GM21825 (cell line): ENCODE data around the gene PRDM16.

Experiments used
- ATAC-seq: cut with Tn5 transposase; IDR thresholded peaks from one replicate; pipeline ENCODE4 v1.9.1; 2021; ENCODE audit warnings: mild to moderate bottlenecking, moderate library complexity; ENCODE audit not compliant: unreplicated experiment

Gene PRDM16

GRCh38 chr1:3345792-3346191, 276.8 kb downstream of the PRDM16 start:
- ATAC-seq: no peak

GRCh38 chr1:3346478-3346877, 277.5 kb downstream of the PRDM16 start:
- ATAC-seq: no peak

- no peak for ATAC-seq
These were observed 278.4 kb downstream of the PRDM16 start for GRCh38 chr1:3347257-3348020.

- ATAC-seq: no peak
These were observed 279.3 kb downstream of the PRDM16 start for GRCh38 chr1:3348196-3348865.

GRCh38 chr1:3349161-3349967, 280.4 kb downstream of the PRDM16 start:
- ATAC-seq: no peak

GRCh38 chr1:3349968-3350299, 280.9 kb downstream of the PRDM16 start:
- no peak for ATAC-seq

- ATAC-seq: no peak
These were observed 281.7 kb downstream of the PRDM16 start for GRCh38 chr1:3350506-3351261.

GRCh38 chr1:3351449-3352298, 282.7 kb downstream of the PRDM16 start:
- ATAC-seq: no peak

GRCh38 chr1:3352299-3352951, 283.4 kb downstream of the PRDM16 start:
- ATAC-seq: no peak

- no peak for ATAC-seq
These were observed 283.9 kb downstream of the PRDM16 start for GRCh38 chr1:3352952-3353331.

GRCh38 chr1:3353876-3354275, 284.9 kb downstream of the PRDM16 start:
- no peak for ATAC-seq

GRCh38 chr1:3355089-3355488, 286.1 kb downstream of the PRDM16 start:
- no peak for ATAC-seq

- ATAC-seq: no peak
These were observed 287.2 kb downstream of the PRDM16 start for GRCh38 chr1:3355894-3356826.

- no peak for ATAC-seq
These were observed 287.9 kb downstream of the PRDM16 start for GRCh38 chr1:3356827-3357460.

GRCh38 chr1:3357526-3358297, 288.7 kb downstream of the PRDM16 start:
- no peak for ATAC-seq

- ATAC-seq: no peak
These were observed 290.3 kb downstream of the PRDM16 start for GRCh38 chr1:3359351-3359750.

GRCh38 chr1:3359756-3360440, 290.9 kb downstream of the PRDM16 start:
- no peak for ATAC-seq
